A549 (cell line): Measurements from ENCODE around the gene CFAP119. TPM values are rescaled to one million over a fixed set of nuclear protein-coding genes. Genes with fewer than 3 reads are reported as not detected.

Experiments
- ATAC-seq, 2 experiments: fragments of 200-7000 bp in 1 of 2; fragments of >200 bp in 1 of 2; cut with Nextera tagmentation in 1 of 2; cut with Tn5 transposase in 1 of 2; 3 replicates each; pipeline versions ENCODE4 v1.8.0 to v1.9.1; 2018 to 2020; ENCODE audit warnings: mild to moderate bottlenecking in 1 of 2, moderate library complexity in 1 of 2
- CTCF ChIA-PET: fragments of 300-600 bp; sonication (Branson Sonifier 250); formaldehyde crosslinking; extraction: SDS; loops from one replicate; lab custom pipeline; 2021; ENCODE audit warnings: antibody characterized with exemption, inconsistent platforms; lab: Yijun Ruan, JAX
- POLR2A ChIA-PET: fragments of 350-600 bp; formaldehyde crosslinking; extraction: SDS; loops from one replicate; lab custom pipeline; 2021; ENCODE audit warnings: antibody characterized with exemption, inconsistent platforms; lab: Yijun Ruan, JAX
- DNase-seq, 2 experiments: peaks; one replicate each; pipeline versions ENCODE4 v3.0.0 to v3.0.0-alpha.2; 2011 to 2016; ENCODE audit warnings: low read depth in 1 of 2, low spot score in 1 of 2
- FAIRE-seq: peaks from 2 replicates; lab custom pipeline; 2011; peaks lifted over from hg19 to GRCh38; lab: Jason Lieb, UNC
- H3K27ac ChIP-seq, 2 experiments: fragments of >200 bp; sonication (Bioruptor Twin); formaldehyde crosslinking; 3 replicates each; pipeline ENCODE4 v1.5.1; 2016 to 2017
- H3K4me1 ChIP-seq: fragments of >200 bp; sonication (Bioruptor Twin); formaldehyde crosslinking; 3 replicates; pipeline ENCODE4 v1.6.1; 2016
- H3K4me2 ChIP-seq: fragments of >200 bp; sonication (Bioruptor Twin); formaldehyde crosslinking; 3 replicates; pipeline ENCODE4 v1.6.1; 2016
- H3K4me3 ChIP-seq: fragments of >200 bp; sonication (Bioruptor Twin); formaldehyde crosslinking; 3 replicates; pipeline ENCODE4 v1.5.1; 2016
- H3K9me3 ChIP-seq: fragments of >200 bp; sonication (Bioruptor Twin); formaldehyde crosslinking; 3 replicates; pipeline ENCODE4 v1.6.1; 2016
- CEBPB ChIP-seq, 2 experiments: fragments of >200 bp in 1 of 2; sonication (Bioruptor Twin) in 1 of 2; formaldehyde crosslinking in 1 of 2; IDR thresholded peaks; 2 replicates each; pipeline ENCODE4 v1.6.1; 2012 to 2016
- ELK1 ChIP-seq: fragments of 150-350 bp; IDR thresholded peaks from 2 replicates; pipeline ENCODE4 v1.6.1; 2014; ENCODE audit warnings: low read depth, mild to moderate bottlenecking, low read length
- EP300 ChIP-seq, 2 experiments: fragments of >200 bp; sonication (Bioruptor Twin); formaldehyde crosslinking; IDR thresholded peaks; 2 replicates in 1 of 2; 3 replicates in 1 of 2; pipeline ENCODE4 v1.6.1; 2016 to 2017
- FOSB ChIP-seq: fragments of 250-450 bp; sonication (Bioruptor Pico); IDR thresholded peaks from 2 replicates; pipeline ENCODE4 v1.5.0; 2020; ENCODE audit warnings: mild to moderate bottlenecking, moderate library complexity
- HES2 ChIP-seq: fragments of >200 bp; sonication (Bioruptor Twin); formaldehyde crosslinking; IDR thresholded peaks from 2 replicates; pipeline ENCODE4 v1.6.1; 2016
- HEYL ChIP-seq: fragments of 250-450 bp; sonication (Bioruptor Pico); IDR thresholded peaks from 2 replicates; pipeline ENCODE4 v1.8.0; 2021; ENCODE audit warnings: mild to moderate bottlenecking, moderate library complexity
- HMGXB4 ChIP-seq: fragments of 250-450 bp; sonication (Bioruptor Pico); IDR thresholded peaks from 2 replicates; pipeline ENCODE4 v1.5.0; 2021; ENCODE audit warnings: mild to moderate bottlenecking, moderate library complexity, borderline replicate concordance
- HOXB13 ChIP-seq: fragments of 250-450 bp; sonication (Bioruptor Pico); IDR thresholded peaks from 2 replicates; pipeline ENCODE4 v1.5.0; 2020; ENCODE audit warnings: low read depth, mild to moderate bottlenecking, moderate library complexity
- HOXB5 ChIP-seq: fragments of 250-450 bp; sonication (Bioruptor Pico); IDR thresholded peaks from 2 replicates; pipeline ENCODE4 v1.5.0; 2020; ENCODE audit warnings: mild to moderate bottlenecking, moderate library complexity
- KDM1A ChIP-seq: fragments of 200-600 bp; sonication (generic); IDR thresholded peaks from 2 replicates; pipeline ENCODE4 v1.6.1; 2016; ENCODE audit warnings: low read depth, mild to moderate bottlenecking
- KDM5A ChIP-seq: fragments of 200-600 bp; sonication (generic); IDR thresholded peaks from 2 replicates; pipeline ENCODE4 v1.6.1; 2016; ENCODE audit warnings: antibody characterized with exemption, mild to moderate bottlenecking
- MAFK ChIP-seq: fragments of 450-650 bp; IDR thresholded peaks from 2 replicates; pipeline ENCODE4 v1.6.1; 2014; ENCODE audit not compliant: partially characterized antibody
- MYC ChIP-seq: IDR thresholded peaks from 2 replicates; pipeline ENCODE4 v1.6.1; 2012; ENCODE audit warnings: mild to moderate bottlenecking, inconsistent platforms, low read length, improper control_type of control experiment, borderline replicate concordance
- POLR2A ChIP-seq: IDR thresholded peaks from 2 replicates; pipeline ENCODE4 v1.6.1; 2012; ENCODE audit warnings: mild to moderate bottlenecking, low read length
- RARB ChIP-seq: fragments of 250-450 bp; sonication (Bioruptor Pico); IDR thresholded peaks from 2 replicates; pipeline ENCODE4 v1.8.0; 2021; ENCODE audit warnings: mild to moderate bottlenecking, moderate library complexity
- REST ChIP-seq: fragments of 200-600 bp; sonication (generic); IDR thresholded peaks from 2 replicates; pipeline ENCODE4 v1.6.1; 2016; ENCODE audit warnings: antibody characterized with exemption, mild to moderate bottlenecking, moderate library complexity
- RFX5 ChIP-seq: fragments of 450-650 bp; IDR thresholded peaks from 2 replicates; pipeline ENCODE4 v1.7.1; 2014; ENCODE audit warnings: antibody characterized with exemption, mild to moderate bottlenecking, moderate library complexity
- RNF2 ChIP-seq: fragments of 200-600 bp; sonication (generic); IDR thresholded peaks from 2 replicates; pipeline ENCODE4 v1.6.1; 2016; ENCODE audit warnings: low read depth, mild to moderate bottlenecking, antibody characterized with exemption, moderate library complexity, borderline replicate concordance
- SREBF2 ChIP-seq: fragments of 450-650 bp; IDR thresholded peaks from 2 replicates; pipeline ENCODE4 v1.6.1; 2014; ENCODE audit warnings: mild to moderate bottlenecking, moderate library complexity
- ZC3H11A ChIP-seq: fragments of 450-650 bp; IDR thresholded peaks from 2 replicates; pipeline ENCODE4 v1.6.1; 2014; ENCODE audit warnings: antibody characterized with exemption, mild to moderate bottlenecking
- ZSCAN20 ChIP-seq: fragments of 250-450 bp; sonication (Bioruptor Pico); IDR thresholded peaks from 2 replicates; pipeline ENCODE4 v1.8.0; 2022; ENCODE audit warnings: mild to moderate bottlenecking, moderate library complexity
- WGBS: methylation state at CpG from one replicate; pipeline ENCODE4 v1.1.6; 2017; ENCODE audit errors: missing lambda C conversion rate; 5-methylcytosine and 5-hydroxymethylcytosine counted together
- polyA plus RNA-seq, 4 experiments: library from polyadenylated mRNA; depleted of rRNA in 3 of 4; stranded (reverse); fragments of >200 nt; fragmentation: RNase III in 1 of 4; extraction: RNeasy Plus Mini Kit Qiagen cat#74134 plus additional on column Dnase treatment in 1 of 4; gene quantifications; 2 replicates in 3 of 4; 3 replicates in 1 of 4; pipeline ENCODE4 v1.2.3, GENCODE V29; 2011 to 2017

The CFAP119 gene
- polyA plus RNA-seq, 2 of the 4 experiments (the other 2 are of a cell fraction), result 4.5 to 9.5 TPM

GRCh38 chr16:30760577-30761426 is 1.1 kb downstream of the CFAP119 start:
- FAIRE-seq, result no peak
- DNase-seq, result no peak
- H3K27ac ChIP-seq, result peak overlapping the region in 1 of 2 experiments; percentile 82; a peak in 4 of 6 replicates
- no peak for ATAC-seq
- peak overlapping the region; percentile 68 for H3K4me3 ChIP-seq
- H3K9me3 ChIP-seq, result no peaks in the 10 kb centered on the region
- 77% methylated on average over 26 of the region's 26 CpGs for WGBS
- POLR2A ChIA-PET, result interaction anchor here (1.0 to 1.8 kb wide), 3 partner anchors 13 kb away, joined by 3 to 8 read pairs (median 3); partner anchors contain the start of gene PHKG2
- peaks cover 19% of the 10 kb centered on the region for H3K4me1 ChIP-seq
- H3K4me2 ChIP-seq, result peak overlapping the region; percentile 98
- CTCF ChIA-PET, result interaction anchor here (1.1 to 2.2 kb wide), 4 partner anchors 9 to 54 kb away, joined by 3 to 5 read pairs (median 4); a partner anchor contains a TSS
- TF ChIP-seq RNF2, result no peak
- TF ChIP-seq CEBPB (IDR thresholded peaks at IDR 0.05), result no peak
- TF ChIP-seq MYC, result no peak
- no peak for TF ChIP-seq KDM5A
- TF ChIP-seq HES2, result no peak
- no peak for TF ChIP-seq ELK1
- TF ChIP-seq KDM1A, result no peak
- no peak for TF ChIP-seq RARB (CRISPR knock-in tag)
- no peak for TF ChIP-seq HEYL (CRISPR knock-in tag)
- no peak for TF ChIP-seq REST
- TF ChIP-seq FOSB (CRISPR knock-in tag), result no peak

DNA sequence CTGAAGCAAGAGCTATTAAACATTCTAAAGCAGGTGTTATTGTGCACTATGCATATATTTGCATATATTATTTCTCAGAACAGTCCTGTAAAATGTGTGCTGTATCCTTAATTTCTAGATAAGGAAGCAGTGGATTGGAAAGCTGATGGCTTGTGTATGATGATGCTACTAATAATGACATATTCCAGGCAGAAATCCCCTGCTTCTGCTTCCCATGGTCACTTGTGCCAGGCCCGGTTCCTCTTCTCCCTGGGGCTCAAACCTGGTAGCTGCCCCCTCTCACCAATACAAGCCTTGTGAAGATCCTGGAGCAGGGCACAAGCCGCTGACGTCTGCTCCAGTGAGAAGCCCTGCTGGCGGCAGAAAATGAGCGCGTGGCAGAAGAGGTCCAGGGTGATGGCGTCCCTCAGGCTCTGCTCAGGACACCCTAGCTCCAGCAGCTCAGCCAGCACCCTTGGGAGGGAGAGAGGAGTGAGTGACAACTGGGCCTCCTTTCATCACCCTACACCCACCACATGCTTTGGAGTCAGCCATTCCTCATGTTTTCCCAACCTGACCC is 1.8 kb downstream of the CFAP119 start:
- WGBS, result 95% methylated on average over 7 of the region's 7 CpGs
- Histone ChIP-seq H3K27ac (no peak overlapping the region), H3K4me2 (no peak overlapping the region), H3K4me1 (peaks cover 19% of the 10 kb centered on the region), H3K9me3 (no peaks in the 10 kb centered on the region), H3K4me3 (no peak overlapping the region)
- FAIRE-seq (no peak), DNase-seq (no peak), ATAC-seq (no peak)
- TF ChIP-seq MYC (no peak), ZSCAN20 (no peak), EP300 (IDR thresholded peaks at IDR 0.05) (no peak), ELK1 (no peak), RFX5 (no peak), KDM5A (no peak), MAFK (no peak), HOXB5 (no peak), ZC3H11A (no peak), KDM1A (no peak), HOXB13 (CRISPR knock-in tag) (no peak), POLR2A (no peak), SREBF2 (no peak), HMGXB4 (CRISPR knock-in tag) (no peak)
- POLR2A ChIA-PET, result interaction anchor here (1.8 kb wide), 1 partner anchor 12 kb away, joined by 8 read pairs; the partner anchor contains the start of gene PHKG2
- CTCF ChIA-PET, result interaction anchor here (0.6 to 2.2 kb wide), 4 partner anchors 20 to 54 kb away, joined by 3 to 5 read pairs (median 4); a partner anchor contains a TSS
